Right kidney (tissue), 1 donor: Measurements from ENCODE around the gene SLAMF7.
A peak's percentile ranks its signal among the peaks of the same experiment; 100 is the strongest.
"Not testable (repeated sequence)": the region's sequence is repeated elsewhere in the genome, so short reads cannot be mapped to it uniquely, and the experiment has no call there.

Experiments
- DNase-seq: peaks from one replicate; pipeline ENCODE4 v3.0.0-alpha.2; 2016

SLAMF7 gene

DNA sequence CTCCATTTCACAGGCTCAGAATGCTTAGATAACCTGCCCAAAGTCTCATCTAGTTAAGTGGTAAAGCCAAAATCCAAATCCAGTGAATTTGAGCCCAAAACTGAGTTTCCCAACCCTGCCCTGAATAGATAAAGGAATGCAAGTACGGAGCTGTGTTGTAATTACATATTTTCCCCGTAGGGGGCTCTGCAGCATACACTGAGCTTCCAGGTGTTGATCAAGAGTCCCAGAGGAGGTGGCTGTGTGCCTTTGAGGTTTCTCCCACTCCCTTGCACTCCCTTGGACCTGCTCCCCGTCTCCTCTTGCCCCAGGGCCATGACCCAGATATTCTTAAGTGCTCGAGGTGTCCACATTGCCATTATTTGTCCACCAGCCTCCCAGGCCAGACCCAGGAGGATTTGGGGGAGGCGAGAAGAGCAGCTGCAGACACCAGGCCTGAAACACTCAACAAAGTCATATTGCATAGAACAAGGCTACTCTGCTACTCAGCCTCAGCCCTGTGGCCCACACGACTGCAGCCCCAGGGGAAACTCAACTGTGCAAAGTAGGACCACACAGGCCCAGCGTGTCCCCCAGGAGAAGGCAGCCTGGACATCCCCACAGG, 38.5 kb downstream of the SLAMF7 start:
- DNase-seq, result peak; percentile 4

DNA sequence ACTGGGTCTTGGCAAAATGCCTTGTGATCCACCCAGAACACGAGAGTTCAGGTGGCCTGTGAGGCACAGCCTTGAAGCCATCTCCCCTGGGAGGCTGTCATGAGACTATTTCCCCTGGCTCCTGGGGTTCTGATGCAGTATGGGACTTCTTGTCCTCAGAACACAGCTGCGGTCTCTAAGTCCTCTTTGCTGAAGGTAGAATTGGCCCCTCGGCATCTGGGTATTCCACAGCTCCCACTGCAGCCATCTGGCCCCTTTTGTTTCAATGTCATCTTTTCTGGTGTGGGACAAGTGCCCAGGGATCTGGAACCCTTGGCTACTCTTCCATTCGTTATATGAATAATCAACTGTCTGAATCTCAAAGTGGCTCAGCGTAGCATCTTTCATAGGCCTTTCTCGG, 39.9 kb downstream of the SLAMF7 start:
- no peak for DNase-seq

DNA sequence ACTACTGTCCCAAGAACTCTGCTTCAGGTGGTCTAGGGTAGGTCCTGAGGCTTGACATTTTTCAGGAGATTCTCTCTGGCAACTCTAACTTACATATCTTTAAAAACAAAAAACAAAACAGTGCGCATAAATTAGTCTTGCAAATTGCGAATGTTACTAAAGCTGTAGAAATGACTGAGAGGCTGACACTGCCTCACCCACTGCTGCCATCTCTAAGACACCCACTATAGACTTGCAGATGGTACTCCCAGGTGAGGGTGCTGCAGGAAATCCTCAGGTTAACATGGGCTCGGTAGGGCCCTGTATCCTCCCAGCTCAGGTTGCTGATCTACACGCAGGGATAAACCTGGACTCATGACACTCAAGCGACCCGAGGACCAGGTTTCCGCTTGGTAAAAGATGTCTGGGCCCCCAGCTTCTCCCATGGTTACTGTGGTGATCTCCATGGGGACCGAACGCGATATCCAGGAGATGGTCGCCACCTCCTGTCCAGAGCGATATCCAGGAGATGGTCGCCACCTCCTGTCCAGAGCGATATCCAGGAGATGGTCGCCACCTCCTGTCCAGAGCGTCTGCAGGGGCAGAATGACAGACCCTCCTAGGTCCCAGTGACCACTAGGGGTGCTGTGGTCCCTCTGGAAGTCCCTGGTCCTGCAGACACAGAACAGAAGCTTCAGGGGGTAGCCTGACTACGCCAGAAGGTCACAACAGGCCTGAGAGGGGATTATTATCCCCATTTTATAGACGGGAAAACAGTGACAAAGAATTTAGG, 40.8 kb downstream of the SLAMF7 start:
- DNase-seq, result no peak

DNA sequence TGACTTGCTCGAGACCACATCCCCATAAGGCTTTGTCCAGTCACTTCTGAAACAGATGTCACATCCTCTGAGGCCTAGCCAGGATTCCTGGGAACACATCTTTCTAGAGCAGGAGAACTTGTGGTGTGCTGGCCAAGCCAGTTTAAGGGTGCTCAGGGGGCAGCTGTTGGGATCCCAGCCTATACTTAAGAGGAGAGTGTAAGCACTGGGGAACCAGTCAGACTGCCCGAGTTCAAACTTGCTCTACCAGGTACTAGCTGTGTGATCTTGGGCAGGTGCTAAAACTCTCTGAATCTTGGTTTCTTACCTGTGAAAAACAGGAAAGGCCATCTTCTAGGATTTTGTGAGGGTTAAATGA, 41.3 kb downstream of the SLAMF7 start:
- no peak for DNase-seq

DNA sequence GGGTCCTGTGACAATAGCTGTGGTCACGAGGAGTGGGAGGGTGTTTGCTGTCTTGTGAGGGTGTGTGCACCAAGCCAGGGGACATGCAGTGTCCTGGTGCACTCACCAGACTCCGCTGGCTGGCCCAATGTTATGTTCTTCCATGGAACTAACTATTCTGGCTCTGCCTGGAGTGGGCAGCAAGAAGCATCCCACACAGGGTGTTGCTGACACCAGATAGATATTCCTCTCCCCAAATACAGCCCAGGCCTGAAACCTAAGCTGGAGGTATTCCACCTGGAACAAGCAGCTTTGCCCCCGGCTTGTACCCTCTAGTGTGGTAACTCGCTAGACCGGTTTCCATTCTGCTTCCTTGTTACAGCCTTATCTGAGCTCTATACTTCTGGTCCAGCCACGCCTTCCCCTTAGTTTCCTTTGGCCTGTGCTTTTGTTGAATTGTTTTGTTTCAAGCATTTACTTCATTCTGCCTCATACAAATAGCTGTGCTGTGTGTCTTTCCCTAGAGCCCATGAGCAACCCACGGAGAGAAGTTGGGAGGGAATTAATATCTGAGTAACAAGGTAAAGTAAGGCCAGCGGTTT, 42.2 kb downstream of the SLAMF7 start:
- DNase-seq, result peak; percentile 33

DNA sequence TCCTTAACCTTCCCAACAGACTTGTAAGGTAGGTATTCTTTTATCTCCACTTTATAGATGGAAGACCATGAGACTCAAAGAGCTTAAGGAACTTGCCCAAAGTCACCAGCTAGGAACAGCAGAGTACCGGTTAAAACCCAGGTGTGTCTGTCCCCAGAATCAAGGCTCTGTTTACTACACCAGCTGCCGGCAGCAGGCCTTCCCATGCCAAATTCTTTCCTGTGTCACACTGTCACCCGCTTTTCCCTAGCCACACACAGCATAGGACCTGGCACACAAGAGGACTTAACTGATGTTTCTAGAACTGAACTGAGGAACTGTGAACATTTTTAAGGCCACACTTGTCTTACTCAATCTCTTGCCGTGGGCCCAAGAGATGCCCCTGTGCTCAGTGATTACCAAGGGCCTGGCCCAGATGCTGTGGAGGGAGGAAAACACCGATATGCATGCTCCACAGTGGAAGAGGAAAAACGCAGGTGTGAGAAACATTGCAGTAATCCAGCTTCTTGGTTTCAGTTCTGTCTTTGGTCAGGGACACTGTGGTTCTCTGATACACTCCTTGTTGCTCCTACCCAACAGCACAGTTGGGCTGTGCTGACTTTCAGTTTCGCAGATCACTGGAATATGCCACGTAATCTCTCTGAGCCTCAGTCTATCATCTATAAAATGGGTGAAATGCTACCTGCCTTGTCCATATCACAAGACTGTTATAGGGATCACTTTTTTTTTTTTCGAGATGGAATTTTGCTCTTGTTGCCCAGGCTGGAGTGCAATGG, 43.1 kb downstream of the SLAMF7 start:
- DNase-seq, result no peak

DNA sequence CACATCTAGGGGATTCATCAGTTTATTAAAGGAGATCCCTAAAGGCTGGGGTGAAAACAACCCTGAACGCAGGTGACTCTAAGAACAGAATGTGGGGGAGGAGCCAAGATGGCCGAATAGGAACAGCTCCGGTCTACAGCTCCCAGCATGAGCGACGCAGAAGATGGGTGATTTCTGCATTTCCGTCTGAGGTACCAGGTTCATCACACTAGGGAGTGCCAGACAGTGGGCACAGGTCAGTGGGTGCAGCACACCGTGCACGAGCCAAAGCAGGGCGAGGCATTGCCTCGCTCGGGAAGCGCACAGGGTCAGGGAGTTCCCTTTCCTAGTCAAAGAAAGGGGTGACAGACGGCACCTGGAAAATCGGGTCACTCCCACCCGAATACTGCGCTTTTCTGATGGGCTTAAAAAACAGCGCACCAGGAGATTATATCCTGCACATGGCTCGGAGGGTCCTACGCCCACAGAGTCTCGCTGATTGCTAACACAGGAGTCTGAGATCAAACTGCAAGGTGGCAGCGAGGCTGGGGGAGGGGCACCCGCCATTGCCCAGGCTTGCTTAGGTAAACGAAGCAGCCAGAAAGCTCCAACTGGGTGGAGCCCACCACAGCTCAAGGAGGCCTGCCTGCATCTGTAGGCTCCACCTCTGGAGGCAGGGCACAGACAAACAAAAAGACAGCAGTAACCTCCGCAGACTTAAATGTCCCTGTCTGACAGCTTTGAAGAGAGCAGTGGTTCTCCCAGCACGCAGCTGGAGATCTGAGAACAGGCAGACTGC, 44.1 kb downstream of the SLAMF7 start:
- DNase-seq, result not testable (repeated sequence)

DNA sequence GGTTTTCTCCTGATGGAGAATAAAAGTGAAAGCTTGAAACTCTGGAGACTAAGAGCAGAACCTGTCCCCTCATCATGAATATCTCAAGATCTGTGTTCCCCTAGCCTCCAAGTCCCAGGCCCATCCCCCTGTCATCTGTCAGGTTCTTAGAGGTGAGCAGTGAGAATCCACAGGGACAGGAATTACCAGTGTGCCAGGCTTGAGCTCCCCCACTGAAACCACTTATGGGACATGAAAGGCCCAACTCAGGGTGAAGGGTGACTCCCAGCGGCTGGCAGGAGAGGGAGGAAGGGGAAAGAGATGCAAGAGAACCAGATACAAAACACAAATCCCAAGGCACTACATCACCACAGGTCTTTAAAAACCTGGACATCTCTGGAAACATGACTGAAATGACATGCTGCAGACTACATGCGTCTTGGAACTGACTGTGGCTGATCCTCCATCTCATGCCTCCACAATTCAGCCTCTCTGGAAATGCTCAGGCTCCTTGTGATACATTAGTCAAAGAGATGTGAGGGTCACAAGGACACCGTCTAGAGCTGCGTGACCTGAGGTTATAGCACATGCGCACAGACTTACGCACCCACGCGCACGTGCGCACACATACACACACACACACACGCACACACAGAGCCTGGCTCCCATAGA, 50.1 kb downstream of the SLAMF7 start:
- no peak for DNase-seq

DNA sequence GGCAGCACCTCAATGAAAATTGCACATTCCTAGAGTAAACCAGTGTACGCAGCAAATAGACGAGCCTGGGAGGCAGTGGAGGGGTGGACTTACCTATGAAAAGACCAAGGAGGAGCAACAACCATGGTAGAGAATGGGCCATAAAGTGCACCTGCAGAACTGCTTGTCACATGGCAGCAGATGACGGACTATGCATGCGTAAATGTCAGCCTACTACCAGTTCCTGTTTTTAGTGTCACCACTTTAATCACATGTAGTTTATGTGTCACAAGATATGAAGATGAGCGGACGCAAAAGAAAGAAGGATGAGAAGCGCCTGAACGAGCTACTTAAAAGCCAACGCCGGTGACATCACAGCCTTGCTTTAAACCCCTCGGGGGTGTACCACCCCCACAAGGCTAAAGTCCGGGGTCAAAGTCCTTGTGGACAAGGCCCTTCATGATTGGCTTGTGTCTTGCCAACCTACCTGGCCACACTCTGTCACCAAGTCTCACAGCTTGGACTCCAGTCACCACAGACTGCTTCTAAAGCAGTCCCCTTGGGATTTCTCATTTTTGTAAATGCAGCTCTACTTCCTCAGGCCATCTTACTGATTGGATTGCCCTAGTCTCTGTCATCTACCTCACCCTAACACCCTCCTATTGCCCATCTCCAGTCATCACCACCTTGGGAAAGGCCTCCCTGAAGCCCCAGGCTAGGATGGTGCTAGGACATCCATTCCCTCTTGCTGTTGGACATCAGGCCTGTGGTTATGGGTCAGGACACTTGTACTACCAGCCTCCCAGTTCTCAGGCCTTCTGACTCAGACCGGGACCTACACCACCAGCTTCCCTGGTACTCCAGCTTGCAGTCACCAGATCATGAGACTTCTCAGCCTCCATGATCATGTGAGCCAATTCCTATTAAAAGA, 50.9 kb downstream of the SLAMF7 start:
- DNase-seq, result no peak

DNA sequence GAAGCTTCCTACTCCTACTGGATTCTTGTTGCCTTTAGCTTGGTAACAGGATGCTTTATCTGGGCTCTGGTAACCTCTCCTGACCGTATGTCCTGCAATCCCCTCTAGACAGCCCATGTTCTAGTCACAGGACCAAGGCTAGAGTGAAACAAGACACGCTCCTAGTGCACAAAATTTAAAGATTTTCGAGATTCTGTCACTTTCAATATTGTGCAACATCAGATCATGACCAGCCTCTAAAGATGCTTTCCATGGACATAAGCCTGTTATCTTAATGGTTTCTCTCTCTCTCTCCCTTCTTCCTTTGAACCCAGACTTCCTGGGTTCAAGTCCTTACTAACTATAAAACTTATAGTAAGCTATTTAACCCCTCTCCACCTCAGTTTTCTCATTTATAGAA, 55.3 kb downstream of the SLAMF7 start:
- no peak for DNase-seq

DNA sequence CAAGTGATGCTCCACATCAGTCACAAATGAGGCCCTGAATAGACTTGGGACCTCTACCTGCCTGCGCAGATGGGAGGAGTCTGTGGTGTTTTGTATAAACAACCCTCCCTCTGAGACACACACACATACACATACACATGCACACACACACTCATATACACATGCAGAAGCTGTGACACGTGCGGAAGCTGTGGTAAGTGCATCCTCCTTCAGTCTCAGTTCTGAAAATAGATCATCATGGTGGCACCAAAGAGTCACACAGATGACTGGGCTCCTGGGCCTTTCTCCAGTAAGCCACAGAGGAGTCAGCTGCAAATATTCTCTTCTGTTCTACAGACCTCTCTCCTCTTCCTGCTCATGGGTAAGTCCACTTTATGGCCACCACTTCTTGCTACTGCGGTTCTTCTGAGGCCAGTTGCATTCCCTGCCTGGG, 56.9 kb downstream of the SLAMF7 start, which contains the start of gene LY9:
LY9 (plus strand) TSS at position 224 of the 433 bp plus-strand sequence; CDS start at position 238, 14 bp downstream.
- no peak for DNase-seq

DNA sequence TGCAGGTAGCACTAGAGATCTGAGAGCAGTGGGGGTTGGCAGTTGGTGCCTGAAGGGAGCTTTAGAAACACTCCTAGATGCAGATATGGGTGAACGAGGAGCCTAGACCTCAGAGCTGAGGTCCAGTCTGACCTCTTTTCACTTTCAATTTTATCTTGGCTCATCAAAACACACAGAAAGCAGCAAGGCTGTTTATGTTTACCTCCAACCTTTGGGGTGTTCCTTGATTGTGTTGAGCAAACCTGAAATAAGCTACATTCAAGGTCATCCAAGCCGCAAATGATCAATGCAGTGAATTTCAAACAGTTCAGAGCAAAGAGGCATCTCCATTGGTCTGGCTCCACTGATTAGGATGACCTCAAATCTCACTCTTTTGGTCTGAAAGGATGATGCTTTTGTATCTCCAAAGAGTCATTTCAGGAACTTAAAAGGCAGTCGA, 58.2 kb downstream of the SLAMF7 start:
- DNase-seq, result no peak

DNA sequence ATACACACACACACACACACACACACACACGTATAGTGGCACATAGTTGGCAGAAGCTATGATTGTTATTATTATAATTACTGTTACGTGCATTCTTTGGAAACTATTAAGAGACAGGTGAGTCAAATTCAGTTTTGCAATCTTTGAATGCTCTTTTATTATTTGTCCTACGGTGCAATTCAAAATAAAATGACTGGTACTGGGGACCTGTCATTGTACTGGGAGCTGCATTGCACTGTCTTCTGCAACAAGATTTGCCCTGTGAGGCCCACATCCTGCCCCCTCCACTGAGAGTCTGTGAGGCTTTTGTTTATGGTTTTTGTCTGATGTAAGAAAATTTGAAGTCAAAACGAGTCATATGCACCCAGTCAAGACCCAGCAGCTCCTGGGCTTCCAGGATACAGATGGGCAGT, 58.8 kb downstream of the SLAMF7 start:
- DNase-seq, result no peak

DNA sequence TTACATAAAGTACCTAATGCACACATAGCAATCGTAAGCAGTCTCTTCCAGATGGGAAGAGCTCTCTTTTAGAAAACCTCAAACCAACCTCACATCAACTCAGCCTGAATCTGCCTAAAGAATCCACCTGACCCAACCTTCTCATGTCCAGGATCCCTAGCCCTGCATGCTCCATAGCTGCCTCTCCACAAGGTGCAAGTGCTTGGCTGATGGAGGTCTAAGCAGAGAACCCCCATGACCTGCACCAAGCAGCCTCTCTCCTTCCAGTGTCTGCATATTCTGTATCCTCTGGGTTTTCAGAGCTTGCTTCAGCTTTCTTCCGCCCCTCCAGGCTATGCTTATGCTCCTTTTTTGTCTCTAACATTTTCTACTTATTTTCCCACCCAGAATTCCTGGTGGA, 59.4 kb downstream of the SLAMF7 start:
- no peak for DNase-seq

DNA sequence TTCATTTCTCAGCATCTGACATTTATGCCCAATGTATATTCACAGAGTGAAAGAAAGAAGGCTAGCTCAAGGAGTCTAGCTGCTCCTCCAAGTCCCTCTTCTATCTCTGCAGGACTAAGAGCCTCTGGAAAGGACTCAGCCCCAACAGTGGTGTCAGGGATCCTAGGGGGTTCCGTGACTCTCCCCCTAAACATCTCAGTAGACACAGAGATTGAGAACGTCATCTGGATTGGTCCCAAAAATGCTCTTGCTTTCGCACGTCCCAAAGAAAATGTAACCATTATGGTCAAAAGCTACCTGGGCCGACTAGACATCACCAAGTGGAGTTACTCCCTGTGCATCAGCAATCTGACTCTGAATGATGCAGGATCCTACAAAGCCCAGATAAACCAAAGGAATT, 60.6 kb downstream of the SLAMF7 start:
- DNase-seq, result no peak

DNA sequence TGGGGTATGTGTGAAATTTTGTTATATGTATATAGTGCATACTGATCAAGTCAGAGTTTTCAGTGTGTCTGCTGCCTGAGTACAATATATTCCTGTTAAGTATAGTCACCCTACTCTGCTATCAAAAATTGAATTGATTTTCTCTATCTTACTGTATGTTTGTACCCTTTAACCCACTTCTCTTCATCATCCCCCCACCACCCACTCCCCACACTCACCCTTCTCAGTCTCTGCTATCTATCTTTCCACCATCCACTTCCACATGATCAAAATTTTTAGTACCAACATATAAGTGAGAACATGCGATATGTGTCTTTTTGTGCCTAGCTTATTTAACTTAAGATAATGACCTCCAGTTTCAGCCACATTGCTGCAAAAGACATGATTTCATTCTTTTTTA, 61.1 kb downstream of the SLAMF7 start:
- no peak for DNase-seq

DNA sequence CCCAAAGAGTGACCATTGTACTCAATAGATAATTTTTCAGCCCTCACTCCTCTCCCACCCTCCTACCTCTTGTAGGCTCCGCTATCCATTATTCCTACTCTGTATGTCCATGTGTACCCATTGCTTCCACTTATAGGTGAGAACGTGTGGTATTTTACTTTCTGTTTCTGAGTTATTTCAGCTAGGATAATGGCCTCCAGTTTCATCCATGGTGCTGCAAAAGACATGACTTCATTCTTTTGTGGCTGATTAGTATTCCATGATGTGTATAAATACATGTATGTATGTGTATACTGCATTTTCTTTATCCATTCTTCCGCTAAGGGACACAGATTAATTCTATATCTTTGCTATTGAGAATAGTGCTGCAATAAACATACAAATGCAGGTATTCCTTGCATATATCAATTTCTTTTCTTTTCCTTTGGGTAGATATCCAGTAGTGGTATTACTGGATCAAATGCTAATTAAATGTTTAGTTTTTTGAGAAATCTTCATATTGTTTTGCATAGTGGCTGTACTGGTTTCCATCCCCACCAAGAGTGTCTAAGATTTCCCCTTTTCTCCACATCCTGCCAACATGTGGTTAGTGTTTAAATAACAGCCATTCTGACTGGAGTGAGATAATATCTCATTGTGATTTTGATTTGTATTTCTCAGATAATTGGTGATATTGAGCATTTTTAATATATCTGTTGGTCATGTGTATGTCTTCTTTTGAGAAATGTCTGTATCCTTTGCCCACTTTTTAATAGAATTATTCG, 61.8 kb downstream of the SLAMF7 start:
- DNase-seq, result no peak

DNA sequence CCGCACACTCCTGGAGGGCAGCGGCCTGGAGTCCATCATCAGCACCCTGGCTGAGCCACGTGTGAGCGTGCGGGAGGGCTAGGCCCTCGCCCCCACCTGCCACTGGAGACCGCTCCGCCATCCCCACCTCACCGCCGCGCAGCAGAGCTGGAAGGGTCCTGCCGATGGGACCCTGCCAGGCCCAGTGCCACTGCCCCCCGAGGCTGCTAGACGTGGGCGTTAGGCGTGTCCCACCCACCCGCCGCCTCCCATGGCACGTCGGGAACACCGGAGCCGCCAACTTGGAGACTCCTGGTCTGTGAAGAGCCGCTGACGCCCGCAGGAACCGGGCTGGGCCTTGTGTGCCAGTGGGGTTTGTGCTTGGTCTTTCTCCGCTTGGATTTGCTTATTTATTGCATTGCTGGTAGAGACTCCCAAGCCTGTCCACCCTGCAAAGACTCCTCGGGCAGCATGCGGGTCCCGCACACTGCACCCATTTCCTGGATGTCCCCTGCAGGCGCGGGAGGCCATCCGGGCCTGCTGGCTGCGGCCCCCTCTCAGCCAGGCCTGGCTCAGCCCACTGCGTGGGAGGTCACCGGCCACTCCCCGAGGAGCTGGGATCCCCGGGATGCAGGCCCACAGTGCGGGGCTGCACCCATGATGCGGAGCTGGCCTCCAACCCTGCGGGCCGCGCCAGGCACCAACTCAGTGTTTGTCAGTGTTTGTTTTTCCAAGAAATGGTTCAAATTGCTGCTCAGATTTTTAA, 63.0 kb downstream of the SLAMF7 start:
- no peak for DNase-seq
